IPS DF 6.9 (cell line): Measurements from ENCODE around the gene RAPGEF1.
"Not testable (repeated sequence)": the region's sequence is repeated elsewhere in the genome, so short reads cannot be mapped to it uniquely, and the experiment has no call there.

Source experiments
- DNase-seq: peaks from one replicate; pipeline ENCODE4 v3.0.0-alpha.2; 2013; ENCODE audit warnings: low read depth, low spot score
- H3K27ac ChIP-seq: one replicate; pipeline ENCODE4 v1.5.1; 2013; ENCODE audit warnings: low read length, control low read depth
- H3K27me3 ChIP-seq: 2 replicates; pipeline ENCODE4 v1.6.1; 2013; ENCODE audit warnings: mild to moderate bottlenecking, low read length; ENCODE audit not compliant: control insufficient read depth, insufficient read depth
- H3K36me3 ChIP-seq: 2 replicates; pipeline ENCODE4 v1.6.1; 2013; ENCODE audit warnings: low read length; ENCODE audit not compliant: control insufficient read depth, insufficient read depth
- H3K4me1 ChIP-seq: 2 replicates; pipeline ENCODE4 v1.6.1; 2013; ENCODE audit warnings: low read length; ENCODE audit not compliant: control insufficient read depth, insufficient read depth
- H3K4me3 ChIP-seq: 2 replicates; pipeline ENCODE4 v1.5.1; 2013; ENCODE audit warnings: mild to moderate bottlenecking, low read length
- H3K9me3 ChIP-seq: 2 replicates; pipeline ENCODE4 v1.6.1; 2013; ENCODE audit warnings: low read length, inconsistent platforms; ENCODE audit not compliant: control insufficient read depth, insufficient read depth
- WGBS: extraction: QIAGEN DNeasy Blood & Tissue Kit; methylation state at CpG from one replicate; pipeline ENCODE4 v1.1.7; 2013; ENCODE audit warnings: mixed read lengths, missing lambda C conversion rate; ENCODE audit not compliant: insufficient read length, insufficient coverage; 5-methylcytosine and 5-hydroxymethylcytosine counted together

Gene RAPGEF1

DNA sequence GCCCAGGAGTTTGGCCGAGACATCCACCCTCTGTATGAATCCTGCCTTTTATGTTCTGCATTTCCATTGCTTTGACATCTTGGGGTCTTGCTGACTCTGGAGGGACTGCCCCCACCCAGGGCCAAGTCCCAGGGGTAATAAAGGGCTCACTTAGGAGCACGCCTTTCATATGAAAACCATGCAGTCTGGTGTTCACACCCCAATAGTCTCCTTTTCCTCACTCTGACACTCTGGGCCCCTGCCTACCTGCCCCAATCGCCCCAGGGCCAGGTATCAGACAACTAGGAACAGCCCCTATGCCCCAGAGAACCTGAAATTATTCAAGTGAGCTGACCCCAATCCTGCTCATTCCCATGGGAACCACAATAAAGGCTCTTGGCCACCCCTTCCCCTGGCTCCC, 33.1 kb upstream of the RAPGEF1 start:
- no peaks in the 10 kb centered on the region for H3K9me3 ChIP-seq
- no peak overlapping the region for H3K4me3 ChIP-seq
- H3K36me3 ChIP-seq: no peaks in the 10 kb centered on the region
- H3K27ac ChIP-seq: no peak overlapping the region
- H3K27me3 ChIP-seq: no peaks in the 10 kb centered on the region
- no peak for DNase-seq
- no CpG with 5 or more reads among the region's 3 CpGs for WGBS
- 0 out of 2 replicates have a peak, but pooled peaks cover 1% of the 10 kb centered on the region for H3K4me1 ChIP-seq

DNA sequence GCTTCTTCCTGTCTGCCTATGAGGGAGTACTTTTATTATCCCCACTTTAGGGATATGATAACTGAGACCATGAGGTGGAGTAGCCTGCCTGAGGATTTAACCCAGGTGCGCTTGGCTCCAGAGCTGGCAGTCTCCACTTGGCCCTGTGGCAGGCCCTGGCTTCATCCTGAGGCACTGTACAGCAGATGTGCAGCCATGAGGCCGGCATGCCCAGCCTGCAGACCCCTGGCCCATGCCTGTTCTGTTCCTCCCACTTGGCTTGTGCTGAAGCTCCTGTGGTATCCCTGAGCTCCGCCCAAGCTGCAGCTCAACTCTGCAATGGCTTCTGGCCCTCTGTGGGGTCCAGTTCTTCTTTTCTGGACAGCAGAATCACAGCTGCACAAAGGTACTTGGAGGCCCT, 31.8 kb upstream of the RAPGEF1 start:
- Histone ChIP-seq H3K36me3 (no peaks in the 10 kb centered on the region), H3K27ac (no peak overlapping the region), H3K4me1 (0 out of 2 replicates have a peak, but pooled peaks cover 1% of the 10 kb centered on the region), H3K27me3 (no peaks in the 10 kb centered on the region), H3K4me3 (no peak overlapping the region), H3K9me3 (no peaks in the 10 kb centered on the region)
- DNase-seq: no peak
- no CpG with 5 or more reads among the region's 3 CpGs for WGBS

GRCh38 chr9:131769361-131769760, 29.5 kb upstream of the RAPGEF1 start:
- H3K27ac ChIP-seq: no peak overlapping the region
- 0 out of 2 replicates have a peak, but pooled peaks cover 1% of the 10 kb centered on the region for H3K4me1 ChIP-seq
- DNase-seq: no peak
- no peaks in the 10 kb centered on the region for H3K9me3 ChIP-seq
- WGBS: no CpG with 5 or more reads among the region's 3 CpGs
- no peak overlapping the region for H3K4me3 ChIP-seq
- no peaks in the 10 kb centered on the region for H3K27me3 ChIP-seq
- no peaks in the 10 kb centered on the region for H3K36me3 ChIP-seq

- Histone ChIP-seq H3K27me3 (no peaks in the 10 kb centered on the region), H3K9me3 (no peaks in the 10 kb centered on the region), H3K4me3 (no peak overlapping the region), H3K4me1 (0 out of 2 replicates have a peak, but pooled peaks cover 2% of the 10 kb centered on the region), H3K36me3 (no peaks in the 10 kb centered on the region), H3K27ac (no peak overlapping the region)
- no CpG with 5 or more reads among the region's 2 CpGs for WGBS
- no peak for DNase-seq
Measured at GRCh38 chr9:131764568-131764967, 24.7 kb upstream of the RAPGEF1 start.

DNA sequence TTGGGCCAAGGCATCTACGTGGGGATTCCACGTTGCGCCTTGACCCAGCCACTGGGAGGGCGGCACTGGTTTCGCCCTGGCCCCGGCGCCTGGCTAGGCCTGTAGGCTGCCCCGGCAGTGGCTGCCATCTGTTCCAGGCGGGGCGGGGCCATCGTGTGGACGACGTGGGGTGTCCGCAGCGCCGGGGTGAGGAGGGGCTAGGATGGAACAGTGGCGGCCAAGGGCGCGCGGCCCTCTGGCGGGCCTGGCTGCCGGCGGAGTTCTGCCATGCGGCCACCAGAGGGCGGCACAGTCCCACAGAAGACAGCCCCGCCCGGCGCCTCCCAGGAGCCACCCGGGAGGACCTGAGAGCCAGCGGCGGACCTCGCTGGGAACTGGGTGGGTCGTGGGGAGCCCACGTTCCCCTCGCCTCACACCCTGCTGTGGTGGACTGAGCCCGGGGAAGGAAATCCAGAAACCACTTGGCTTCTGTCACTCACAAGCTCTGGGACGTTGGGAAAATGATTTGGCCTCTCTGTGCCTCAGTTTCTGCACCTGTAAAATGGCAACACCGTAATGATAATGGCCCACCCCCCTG, 22.6 kb upstream of the RAPGEF1 start:
- Histone ChIP-seq H3K36me3 (no peaks in the 10 kb centered on the region), H3K4me3 (no peak overlapping the region), H3K9me3 (no peaks in the 10 kb centered on the region), H3K27ac (no peak overlapping the region), H3K4me1 (0 out of 2 replicates have a peak, but pooled peaks cover 2% of the 10 kb centered on the region), H3K27me3 (no peaks in the 10 kb centered on the region)
- peak; percentile 52 for DNase-seq
- WGBS: no CpG with 5 or more reads among the region's 38 CpGs

DNA sequence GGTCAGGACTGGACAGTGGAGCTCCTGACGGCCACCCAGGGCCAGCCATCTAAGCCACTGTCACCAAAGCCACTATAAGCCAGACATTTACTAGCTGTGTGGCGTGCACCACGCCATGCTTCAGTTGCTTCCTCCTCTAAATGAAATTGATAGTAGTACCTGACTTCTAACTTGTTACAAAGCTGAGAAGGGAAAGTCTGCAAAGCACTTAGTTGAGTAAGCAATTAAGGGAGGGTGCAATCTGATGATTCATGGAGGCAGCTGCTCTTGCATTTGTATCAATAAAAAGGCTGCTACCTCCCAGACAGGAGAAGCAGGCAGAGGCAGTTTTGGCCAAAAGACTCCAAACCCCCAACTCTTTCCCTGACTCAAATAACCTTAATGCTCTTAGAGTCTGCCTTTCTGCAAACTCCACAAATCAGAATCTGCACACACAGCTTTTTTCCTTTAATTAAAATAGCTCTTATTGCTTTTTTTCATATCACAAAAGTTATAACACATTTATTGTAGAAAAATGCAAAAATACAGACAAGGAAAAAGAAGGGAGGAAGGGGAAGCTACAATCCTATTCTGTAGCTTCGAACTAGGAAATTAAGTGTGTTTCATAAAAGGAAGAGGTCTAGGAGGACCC, 19.3 kb upstream of the RAPGEF1 start:
- no CpG with 5 or more reads among the region's 4 CpGs for WGBS
- H3K4me1 ChIP-seq: 0 out of 2 replicates have a peak, but pooled peaks cover 2% of the 10 kb centered on the region
- H3K4me3 ChIP-seq: no peak overlapping the region
- no peaks in the 10 kb centered on the region for H3K9me3 ChIP-seq
- H3K27me3 ChIP-seq: no peaks in the 10 kb centered on the region
- H3K36me3 ChIP-seq: no peaks in the 10 kb centered on the region
- DNase-seq: no peak
- H3K27ac ChIP-seq: no peak overlapping the region

GRCh38 chr9:131757549-131757948, 17.7 kb upstream of the RAPGEF1 start:
- H3K9me3 ChIP-seq: no peaks in the 10 kb centered on the region
- H3K27me3 ChIP-seq: no peaks in the 10 kb centered on the region
- no peaks in the 10 kb centered on the region for H3K36me3 ChIP-seq
- no peak overlapping the region for H3K27ac ChIP-seq
- DNase-seq: no peak
- 0 out of 2 replicates have a peak, but pooled peaks cover 2% of the 10 kb centered on the region for H3K4me1 ChIP-seq
- WGBS: no CpG with 5 or more reads among the region's 4 CpGs
- H3K4me3 ChIP-seq: no peak overlapping the region

DNA sequence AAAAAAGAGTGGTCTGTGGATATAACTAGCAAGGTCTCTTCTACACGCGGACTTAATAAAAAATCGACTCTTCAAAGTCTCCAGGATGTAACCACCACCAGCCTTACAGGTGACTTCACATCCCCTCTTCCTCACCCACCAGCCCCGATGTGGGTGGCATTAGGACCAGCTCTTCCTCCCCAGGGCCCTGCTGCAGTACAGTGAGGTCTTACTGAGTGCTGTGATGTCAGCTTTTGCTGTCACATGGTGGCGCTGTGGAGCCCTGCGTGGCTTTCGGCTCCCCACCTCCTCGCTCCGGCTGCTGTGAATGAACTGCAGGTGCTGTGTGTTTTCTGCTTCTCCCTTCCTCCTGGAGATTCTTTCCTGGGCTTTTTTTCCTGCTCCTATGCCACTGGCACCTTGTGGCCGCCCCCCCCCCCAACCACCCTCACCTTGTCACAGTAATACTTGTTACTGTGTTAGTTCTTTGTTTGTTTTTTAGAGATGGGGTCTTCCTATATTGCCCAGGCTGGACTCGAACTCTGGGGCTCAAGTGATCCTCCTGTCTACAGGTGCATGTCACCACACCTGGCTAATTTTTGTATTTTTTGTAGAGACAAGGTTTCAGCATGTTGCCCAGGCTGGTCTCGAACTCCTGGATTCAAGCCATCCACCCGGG, 15.8 kb upstream of the RAPGEF1 start:
- Histone ChIP-seq H3K4me1 (no peaks in the 10 kb centered on the region), H3K27me3 (no peaks in the 10 kb centered on the region), H3K27ac (no peak overlapping the region), H3K36me3 (no peaks in the 10 kb centered on the region), H3K9me3 (no peaks in the 10 kb centered on the region), H3K4me3 (no peak overlapping the region)
- peak; percentile 84 for DNase-seq
- WGBS: no CpG with 5 or more reads among the region's 13 CpGs

DNA sequence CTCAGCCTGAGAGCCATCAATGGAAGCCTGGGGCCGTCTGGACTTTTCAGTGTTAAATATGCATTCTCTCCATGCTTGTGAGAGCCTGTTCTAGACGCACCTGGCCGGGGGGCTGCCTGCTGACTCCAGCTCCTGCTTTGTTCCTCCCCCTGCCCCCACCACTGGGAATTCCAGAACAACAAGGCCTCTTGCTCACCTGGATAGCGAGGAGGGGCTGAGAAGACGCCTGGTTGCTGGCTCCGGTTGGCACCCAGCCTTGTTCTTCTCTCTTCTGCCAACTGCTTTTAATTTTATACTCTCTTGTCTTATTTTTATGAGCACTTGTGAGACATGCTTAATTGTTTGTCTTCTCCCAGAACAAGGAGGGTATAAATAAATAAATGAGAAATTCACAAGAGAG, 15.0 kb upstream of the RAPGEF1 start:
- no peaks in the 10 kb centered on the region for H3K9me3 ChIP-seq
- no peak overlapping the region for H3K27ac ChIP-seq
- no peaks in the 10 kb centered on the region for H3K36me3 ChIP-seq
- no peaks in the 10 kb centered on the region for H3K4me1 ChIP-seq
- H3K4me3 ChIP-seq: no peak overlapping the region
- no peaks in the 10 kb centered on the region for H3K27me3 ChIP-seq
- no peak for DNase-seq
- no CpG with 5 or more reads among the region's 6 CpGs for WGBS

GRCh38 chr9:131753751-131754150, 13.9 kb upstream of the RAPGEF1 start:
- not testable (repeated sequence) for H3K36me3 ChIP-seq, H3K4me3 ChIP-seq, DNase-seq, H3K27ac ChIP-seq, H3K4me1 ChIP-seq, H3K27me3 ChIP-seq, H3K9me3 ChIP-seq
- WGBS: no CpG with 5 or more reads among the region's 9 CpGs
